ENCODE results near the gene EXOC4. TPM values are rescaled to one million over a fixed set of nuclear protein-coding genes. Genes with fewer than 3 reads are reported as not detected.

EXOC4 gene
- total and polyA plus RNA-seq, 2 experiments from 2014 or later = 23.9 to 51.7 TPM

GRCh38 chr7:133973710-133974109 is 720.8 kb downstream of the EXOC4 start:
- Histone ChIP-seq H3K9me2 (ENCODE audit: insufficient read depth) (no peaks in the 10 kb centered on the region), H2AFZ (no peak overlapping the region), H3K4me1 (ENCODE audit: insufficient read depth) (no peaks in the 10 kb centered on the region), H3K36me3 (ENCODE audit: low read depth) (no peaks in the 10 kb centered on the region), H4K20me1 (ENCODE audit: insufficient read depth) (no peaks in the 10 kb centered on the region), H3K9ac (no peak overlapping the region), H3K27me3 (replicated peaks; ENCODE audit: insufficient read depth) (no peaks in the 10 kb centered on the region), H3K9me3 (ENCODE audit: low read depth) (no peaks in the 10 kb centered on the region), H3K79me2 (ENCODE audit: insufficient read depth) (no peaks in the 10 kb centered on the region), H3K4me2 (ENCODE audit: unreplicated experiment) (no peak overlapping the region), H3K4me3 (no peak overlapping the region), H3K27ac (no peak overlapping the region), H3F3A (ENCODE audit: insufficient read depth) (no peaks in the 10 kb centered on the region)
- 98 to 100% methylated on average over 2 of the region's 2 CpGs for WGBS, 2 experiments (ENCODE audit: low coverage in 1 of 2, low lambda C conversion rate in 2 of 2, missing lambda C conversion rate in 2 of 2)
- TF ChIP-seq EZH2phosphoT487 (IDR thresholded peaks at IDR 0.05; ENCODE audit: insufficient read depth, low read depth) (no peak), EZH2 (IDR thresholded peaks at IDR 0.05; ENCODE audit: insufficient read depth, poor library complexity, severe bottlenecking) (no peak)
- in situ Hi-C loops (cut with MboI) = no loop called here
- DNase-seq = no peak

- Histone ChIP-seq H3K4me1 (ENCODE audit: insufficient read depth) (no peaks in the 10 kb centered on the region), H3K79me2 (ENCODE audit: insufficient read depth) (no peaks in the 10 kb centered on the region), H2AFZ (no peak overlapping the region), H3K9ac (no peak overlapping the region), H3F3A (ENCODE audit: insufficient read depth) (no peaks in the 10 kb centered on the region), H3K27me3 (replicated peaks; ENCODE audit: insufficient read depth) (no peaks in the 10 kb centered on the region), H3K36me3 (ENCODE audit: low read depth) (no peaks in the 10 kb centered on the region), H3K4me2 (ENCODE audit: unreplicated experiment) (no peak overlapping the region), H3K4me3 (no peak overlapping the region), H3K27ac (no peak overlapping the region), H3K9me3 (ENCODE audit: low read depth) (no peaks in the 10 kb centered on the region), H3K9me2 (ENCODE audit: insufficient read depth) (no peaks in the 10 kb centered on the region), H4K20me1 (ENCODE audit: insufficient read depth) (no peaks in the 10 kb centered on the region)
- no peak for TF ChIP-seq EZH2 (IDR thresholded peaks at IDR 0.05; ENCODE audit: insufficient read depth, poor library complexity, severe bottlenecking)
- no peak for TF ChIP-seq EZH2phosphoT487 (IDR thresholded peaks at IDR 0.05; ENCODE audit: insufficient read depth, low read depth)
- in situ Hi-C loops (cut with MboI) = no loop called here
- peak; percentile 9 for DNase-seq
These were observed 722.3 kb downstream of the EXOC4 start for GRCh38 chr7:133975130-133975529.

DNA sequence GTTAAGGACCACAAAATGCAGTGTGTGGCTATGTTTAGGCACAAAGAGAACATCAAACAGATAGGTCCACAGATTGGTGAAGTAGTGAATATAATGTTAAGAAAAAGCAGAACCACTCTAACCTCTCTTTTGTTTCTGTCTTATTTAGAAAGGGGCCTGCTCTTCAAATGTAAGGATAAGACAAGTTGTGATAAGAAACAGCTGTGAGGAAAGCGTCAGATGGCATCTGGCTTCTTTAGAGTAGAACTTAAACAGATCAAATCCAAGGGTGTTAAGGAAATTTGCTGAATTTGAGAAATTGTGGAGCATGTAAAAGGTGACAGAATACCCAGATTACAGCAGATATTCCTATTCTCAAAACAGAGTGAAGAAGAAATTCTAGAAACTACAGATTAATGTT is 723.3 kb downstream of the EXOC4 start:
- Histone ChIP-seq H3K9ac (no peak overlapping the region), H3K79me2 (ENCODE audit: insufficient read depth) (no peaks in the 10 kb centered on the region), H3K9me2 (ENCODE audit: insufficient read depth) (no peaks in the 10 kb centered on the region), H3K4me3 (no peak overlapping the region), H3K9me3 (ENCODE audit: low read depth) (no peaks in the 10 kb centered on the region), H3K27me3 (replicated peaks; ENCODE audit: insufficient read depth) (no peaks in the 10 kb centered on the region), H2AFZ (no peak overlapping the region), H4K20me1 (ENCODE audit: insufficient read depth) (no peaks in the 10 kb centered on the region), H3K27ac (no peak overlapping the region), H3K36me3 (ENCODE audit: low read depth) (no peaks in the 10 kb centered on the region), H3F3A (ENCODE audit: insufficient read depth) (no peaks in the 10 kb centered on the region), H3K4me2 (ENCODE audit: unreplicated experiment) (no peak overlapping the region), H3K4me1 (ENCODE audit: insufficient read depth) (no peaks in the 10 kb centered on the region)
- 93 to 100% methylated on average over 1 of the region's 1 CpG for WGBS, 2 experiments (ENCODE audit: low coverage in 1 of 2, low lambda C conversion rate in 2 of 2, missing lambda C conversion rate in 2 of 2)
- in situ Hi-C loops (cut with MboI) = no loop called here
- DNase-seq = no peak
- TF ChIP-seq EZH2 (IDR thresholded peaks at IDR 0.05; ENCODE audit: insufficient read depth, poor library complexity, severe bottlenecking) (no peak), EZH2phosphoT487 (IDR thresholded peaks at IDR 0.05; ENCODE audit: insufficient read depth, low read depth) (no peak)

- WGBS, 2 experiments (ENCODE audit: low coverage in 1 of 2, low lambda C conversion rate in 2 of 2, missing lambda C conversion rate in 2 of 2) = 85 to 87% methylated on average over 4 of the region's 4 CpGs
- TF ChIP-seq EZH2phosphoT487 (IDR thresholded peaks at IDR 0.05; ENCODE audit: insufficient read depth, low read depth) (no peak), EZH2 (IDR thresholded peaks at IDR 0.05; ENCODE audit: insufficient read depth, poor library complexity, severe bottlenecking) (no peak)
- Histone ChIP-seq H3K27ac (no peak overlapping the region), H3K79me2 (ENCODE audit: insufficient read depth) (no peaks in the 10 kb centered on the region), H3K9me2 (ENCODE audit: insufficient read depth) (no peaks in the 10 kb centered on the region), H3K4me1 (ENCODE audit: insufficient read depth) (no peaks in the 10 kb centered on the region), H3K9ac (no peak overlapping the region), H3K36me3 (ENCODE audit: low read depth) (no peaks in the 10 kb centered on the region), H3K4me3 (no peak overlapping the region), H3K27me3 (replicated peaks; ENCODE audit: insufficient read depth) (no peaks in the 10 kb centered on the region), H3K4me2 (ENCODE audit: unreplicated experiment) (no peak overlapping the region), H4K20me1 (ENCODE audit: insufficient read depth) (no peaks in the 10 kb centered on the region), H2AFZ (no peak overlapping the region), H3F3A (ENCODE audit: insufficient read depth) (no peaks in the 10 kb centered on the region), H3K9me3 (ENCODE audit: low read depth) (no peaks in the 10 kb centered on the region)
- DNase-seq = no peak
- in situ Hi-C loops (cut with MboI) = no loop called here
These were observed 724.8 kb downstream of the EXOC4 start for GRCh38 chr7:133977409-133978274.
